GM12874 (cell line): Measurements from ENCODE around the gene LARGE1.

Source experiments
- CTCF ChIP-seq: IDR thresholded peaks from 2 replicates; pipeline ENCODE4 v1.5.1; 2011; ENCODE audit warnings: low read depth, mild to moderate bottlenecking, control low read depth, low read length, moderate library complexity; ENCODE audit not compliant: insufficient read depth

Gene LARGE1

GRCh38 chr22:33519974-33520903, 400.0 kb downstream of the LARGE1 start:
- TF ChIP-seq CTCF, result no peak

GRCh38 chr22:33519071-33519973, 401.0 kb downstream of the LARGE1 start:
- TF ChIP-seq CTCF, result peak; percentile 28; the same call in 1 of the 2 replicates

- no peak for TF ChIP-seq CTCF
Observed at GRCh38 chr22:33518405-33518804, 401.9 kb downstream of the LARGE1 start.

- TF ChIP-seq CTCF, result no peak
Observed at GRCh38 chr22:33515795-33516194, 404.5 kb downstream of the LARGE1 start.

GRCh38 chr22:33513388-33514338, 406.6 kb downstream of the LARGE1 start:
- no peak for TF ChIP-seq CTCF

GRCh38 chr22:33512908-33513307, 407.4 kb downstream of the LARGE1 start:
- TF ChIP-seq CTCF, result no peak
